BE2C (cell line): Measurements from ENCODE around the gene FAM219A.

Experiments
- DNase-seq: peaks from one replicate; pipeline ENCODE4 v3.0.0-alpha.2; 2020
- H3K27me3 ChIP-seq: fragments of 250-450 bp; sonication (Bioruptor Pico); 2 replicates; pipeline ENCODE4 v1.5.1; 2020; ENCODE audit warnings: mild to moderate bottlenecking
- H3K36me3 ChIP-seq: fragments of 250-450 bp; sonication (Bioruptor Pico); 2 replicates; pipeline ENCODE4 v1.5.1; 2020; ENCODE audit warnings: mild to moderate bottlenecking
- H3K4me1 ChIP-seq: fragments of 250-450 bp; sonication (Bioruptor Pico); 2 replicates; pipeline ENCODE4 v1.5.1; 2020
- H3K4me3 ChIP-seq: 2 replicates; pipeline ENCODE4 v1.5.1; 2011; ENCODE audit warnings: low read depth, low read length
- H3K9me3 ChIP-seq: fragments of 250-450 bp; sonication (Bioruptor Pico); 2 replicates; pipeline ENCODE4 v1.5.1; 2020
- TF ChIP-seq, protein P1 (sequence below): IDR thresholded peaks from 2 replicates; pipeline ENCODE4 v1.5.1; 2012; ENCODE audit warnings: mild to moderate bottlenecking, low read depth, low read length

Gene FAM219A

GRCh38 chr9:34374339-34374738 lies 84.0 kb downstream of the FAM219A start:
- no peak overlapping the region for H3K4me3 ChIP-seq
- no peak for DNase-seq
- TF ChIP-seq, protein P1, sequence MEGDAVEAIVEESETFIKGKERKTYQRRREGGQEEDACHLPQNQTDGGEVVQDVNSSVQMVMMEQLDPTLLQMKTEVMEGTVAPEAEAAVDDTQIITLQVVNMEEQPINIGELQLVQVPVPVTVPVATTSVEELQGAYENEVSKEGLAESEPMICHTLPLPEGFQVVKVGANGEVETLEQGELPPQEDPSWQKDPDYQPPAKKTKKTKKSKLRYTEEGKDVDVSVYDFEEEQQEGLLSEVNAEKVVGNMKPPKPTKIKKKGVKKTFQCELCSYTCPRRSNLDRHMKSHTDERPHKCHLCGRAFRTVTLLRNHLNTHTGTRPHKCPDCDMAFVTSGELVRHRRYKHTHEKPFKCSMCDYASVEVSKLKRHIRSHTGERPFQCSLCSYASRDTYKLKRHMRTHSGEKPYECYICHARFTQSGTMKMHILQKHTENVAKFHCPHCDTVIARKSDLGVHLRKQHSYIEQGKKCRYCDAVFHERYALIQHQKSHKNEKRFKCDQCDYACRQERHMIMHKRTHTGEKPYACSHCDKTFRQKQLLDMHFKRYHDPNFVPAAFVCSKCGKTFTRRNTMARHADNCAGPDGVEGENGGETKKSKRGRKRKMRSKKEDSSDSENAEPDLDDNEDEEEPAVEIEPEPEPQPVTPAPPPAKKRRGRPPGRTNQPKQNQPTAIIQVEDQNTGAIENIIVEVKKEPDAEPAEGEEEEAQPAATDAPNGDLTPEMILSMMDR = no peak

GRCh38 chr9:34373749-34374148 lies 84.6 kb downstream of the FAM219A start:
- Histone ChIP-seq H3K4me3 (no peak overlapping the region), H3K4me1 (no peaks in the 10 kb centered on the region), H3K9me3 (no peaks in the 10 kb centered on the region), H3K36me3 (no peaks in the 10 kb centered on the region), H3K27me3 (no peaks in the 10 kb centered on the region)
- DNase-seq = no peak
- TF ChIP-seq, protein P1 = no peak

More at GRCh38 chr9:34374339-34374738, 84.0 kb downstream of the FAM219A start:
- H3K36me3 ChIP-seq = no peaks in the 10 kb centered on the region
- H3K27me3 ChIP-seq = no peaks in the 10 kb centered on the region
- no peaks in the 10 kb centered on the region for H3K4me1 ChIP-seq
- no peaks in the 10 kb centered on the region for H3K9me3 ChIP-seq

DNA sequence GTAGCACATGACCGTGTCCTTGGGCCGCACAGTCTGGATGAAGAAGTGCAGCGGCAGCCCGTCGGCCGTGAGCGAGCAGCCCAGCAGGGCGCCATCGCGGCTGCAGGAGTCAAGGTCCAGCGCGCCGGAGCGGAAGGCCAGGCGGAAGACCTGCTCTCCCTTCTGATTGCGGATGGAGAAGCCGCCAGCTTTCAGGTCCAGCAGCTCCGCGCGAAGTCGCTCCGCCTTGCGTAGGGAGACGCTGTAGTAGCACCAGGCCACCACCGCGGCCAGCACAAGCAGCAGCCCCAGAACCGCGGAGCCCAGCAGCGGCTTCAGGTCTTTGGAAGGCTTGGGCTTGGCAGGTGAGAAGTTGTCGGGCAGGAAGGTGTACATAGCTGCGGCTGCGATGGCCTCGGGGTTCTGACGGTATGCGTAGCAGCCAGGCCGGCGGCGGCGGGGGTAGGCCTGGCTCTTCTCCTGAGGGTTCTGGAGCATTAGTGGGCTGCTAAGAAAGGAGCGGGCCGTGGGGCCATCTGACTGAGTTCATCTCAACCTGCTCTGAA lies 85.8 kb downstream of the FAM219A start:
- no peak for DNase-seq
- Histone ChIP-seq H3K4me1 (no peaks in the 10 kb centered on the region), H3K27me3 (no peaks in the 10 kb centered on the region), H3K9me3 (no peaks in the 10 kb centered on the region; the same call in 1 of the 2 replicates), H3K4me3 (no peak overlapping the region), H3K36me3 (no peaks in the 10 kb centered on the region)
- TF ChIP-seq, protein P1 = no peak

DNA sequence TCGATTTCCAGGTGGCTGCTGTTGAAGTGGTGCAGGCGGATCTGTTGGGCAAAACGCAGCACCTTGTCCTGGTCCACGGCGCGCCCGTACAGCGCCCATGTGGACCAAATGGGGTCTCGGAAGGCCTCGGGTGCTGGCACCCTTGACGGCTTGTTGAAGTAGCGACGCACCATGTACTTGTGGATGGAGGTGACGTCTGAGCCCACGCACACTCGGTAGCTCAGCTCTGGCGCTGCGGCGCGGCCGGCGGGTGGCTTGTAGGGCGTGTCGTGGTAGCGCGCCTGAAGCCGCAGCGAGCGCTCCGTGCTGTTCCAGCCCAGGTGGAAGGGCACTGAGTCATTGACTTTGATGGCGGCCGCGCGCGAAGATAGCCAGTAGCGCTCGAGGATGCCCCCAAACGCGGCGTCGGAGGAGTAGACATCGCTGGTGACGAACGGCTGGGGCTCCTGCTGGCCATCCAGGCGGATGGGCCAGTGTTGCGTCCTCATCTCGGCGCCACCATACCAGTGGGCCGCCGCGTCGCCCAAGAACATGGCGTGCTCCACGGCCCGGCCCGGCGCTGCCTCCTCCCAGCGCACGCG lies 86.4 kb downstream of the FAM219A start:
- TF ChIP-seq, protein P1 = no peak
- H3K9me3 ChIP-seq = no peaks in the 10 kb centered on the region; the same call in 1 of the 2 replicates
- H3K4me3 ChIP-seq = no peak overlapping the region
- no peaks in the 10 kb centered on the region for H3K36me3 ChIP-seq
- DNase-seq = no peak
- H3K4me1 ChIP-seq = no peaks in the 10 kb centered on the region
- H3K27me3 ChIP-seq = no peaks in the 10 kb centered on the region

DNA sequence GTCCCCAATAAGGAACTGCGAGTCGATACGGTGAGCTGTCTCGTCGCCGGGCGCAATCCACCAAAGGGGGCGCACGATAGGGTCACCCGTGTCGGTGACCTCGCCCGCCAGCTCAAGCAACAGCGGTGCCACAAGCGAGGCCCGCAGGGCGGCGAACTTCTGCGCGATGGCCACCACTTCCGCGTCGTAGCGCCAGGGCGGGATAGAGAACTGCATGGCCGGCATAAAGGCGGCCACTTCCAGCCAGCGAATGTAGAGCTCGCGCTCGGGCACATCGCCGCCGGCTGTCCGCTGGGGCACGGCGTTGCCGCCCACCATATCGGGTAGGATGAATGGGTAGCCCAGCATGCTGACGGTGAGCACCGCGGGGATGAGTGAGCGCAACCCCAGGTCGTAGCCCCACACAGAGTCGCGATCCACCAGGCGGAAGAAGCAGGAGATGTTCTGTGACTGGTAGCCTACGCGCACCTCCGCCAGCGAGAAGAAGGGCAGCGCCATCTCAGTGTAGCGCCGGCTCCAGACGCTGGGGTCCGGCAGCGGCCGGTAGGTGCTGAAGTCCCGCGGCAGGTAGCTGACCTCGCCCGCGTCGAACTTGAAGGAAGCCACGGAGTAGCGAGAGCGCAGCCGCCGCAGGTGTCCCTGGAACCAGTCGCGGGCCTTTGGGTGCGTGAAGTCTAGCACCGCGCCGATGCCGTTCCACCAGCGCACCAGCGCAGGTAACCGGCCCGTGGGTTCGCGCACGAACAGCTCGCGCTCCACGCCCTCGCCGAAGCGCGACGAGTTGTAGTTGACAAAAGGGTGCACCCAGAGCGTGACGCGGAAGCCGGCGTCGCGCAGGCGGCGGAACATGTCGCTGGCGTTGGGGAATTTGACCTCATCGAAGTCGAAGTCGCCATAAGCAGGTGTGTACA lies 87.1 kb downstream of the FAM219A start:
- H3K4me3 ChIP-seq = no peak overlapping the region
- no peaks in the 10 kb centered on the region for H3K36me3 ChIP-seq
- H3K4me1 ChIP-seq = no peaks in the 10 kb centered on the region
- no peak for DNase-seq
- no peaks in the 10 kb centered on the region; the same call in 1 of the 2 replicates for H3K9me3 ChIP-seq
- H3K27me3 ChIP-seq = no peaks in the 10 kb centered on the region
- TF ChIP-seq, protein P1 = no peak
